Choroid plexus epithelial cell (primary cell): ENCODE results near the gene WBP1.
"Not testable (repeated sequence)": the region's sequence is repeated elsewhere in the genome, so short reads cannot be mapped to it uniquely, and the experiment has no call there.

ENCODE experiments used
- DNase-seq: peaks from one replicate; pipeline ENCODE4 v3.0.0-alpha.2; 2010; ENCODE audit warnings: low read depth
- H3K4me3 ChIP-seq: 2 replicates; pipeline ENCODE4 v1.5.1; 2011; ENCODE audit warnings: low read depth, mild to moderate bottlenecking, control low read depth, low read length, moderate library complexity
- TF ChIP-seq, protein P1 (sequence below): conservative IDR thresholded peaks from 2 replicates; pipeline ENCODE4 v1.5.1; 2011; ENCODE audit warnings: low read depth, mild to moderate bottlenecking, control low read depth, inconsistent platforms, low read length, moderate library complexity

The WBP1 gene

DNA sequence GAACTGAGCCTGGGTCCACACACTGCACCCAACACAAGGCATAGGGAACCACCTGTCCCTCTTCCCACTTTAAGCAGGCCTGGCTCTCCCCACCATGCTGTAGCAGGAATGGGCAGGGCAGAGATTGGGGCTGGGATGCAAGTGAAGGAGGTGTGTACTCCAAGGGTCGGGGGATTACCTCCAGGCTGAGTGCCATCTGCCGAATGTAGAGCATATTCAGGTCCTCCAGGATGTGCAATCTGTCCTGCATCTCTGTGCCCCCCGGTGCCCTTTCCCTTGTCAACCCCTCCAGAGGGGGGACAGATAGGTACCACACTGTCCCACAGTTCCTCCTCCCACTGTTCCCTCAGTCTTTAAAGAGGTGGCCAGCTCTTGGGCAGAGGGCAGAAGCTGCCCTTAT lies 18.9 kb upstream of the WBP1 start:
- TF ChIP-seq, protein P1, sequence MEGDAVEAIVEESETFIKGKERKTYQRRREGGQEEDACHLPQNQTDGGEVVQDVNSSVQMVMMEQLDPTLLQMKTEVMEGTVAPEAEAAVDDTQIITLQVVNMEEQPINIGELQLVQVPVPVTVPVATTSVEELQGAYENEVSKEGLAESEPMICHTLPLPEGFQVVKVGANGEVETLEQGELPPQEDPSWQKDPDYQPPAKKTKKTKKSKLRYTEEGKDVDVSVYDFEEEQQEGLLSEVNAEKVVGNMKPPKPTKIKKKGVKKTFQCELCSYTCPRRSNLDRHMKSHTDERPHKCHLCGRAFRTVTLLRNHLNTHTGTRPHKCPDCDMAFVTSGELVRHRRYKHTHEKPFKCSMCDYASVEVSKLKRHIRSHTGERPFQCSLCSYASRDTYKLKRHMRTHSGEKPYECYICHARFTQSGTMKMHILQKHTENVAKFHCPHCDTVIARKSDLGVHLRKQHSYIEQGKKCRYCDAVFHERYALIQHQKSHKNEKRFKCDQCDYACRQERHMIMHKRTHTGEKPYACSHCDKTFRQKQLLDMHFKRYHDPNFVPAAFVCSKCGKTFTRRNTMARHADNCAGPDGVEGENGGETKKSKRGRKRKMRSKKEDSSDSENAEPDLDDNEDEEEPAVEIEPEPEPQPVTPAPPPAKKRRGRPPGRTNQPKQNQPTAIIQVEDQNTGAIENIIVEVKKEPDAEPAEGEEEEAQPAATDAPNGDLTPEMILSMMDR: no peak
- DNase-seq: no peak
- peak overlapping the region; percentile 68 for H3K4me3 ChIP-seq

DNA sequence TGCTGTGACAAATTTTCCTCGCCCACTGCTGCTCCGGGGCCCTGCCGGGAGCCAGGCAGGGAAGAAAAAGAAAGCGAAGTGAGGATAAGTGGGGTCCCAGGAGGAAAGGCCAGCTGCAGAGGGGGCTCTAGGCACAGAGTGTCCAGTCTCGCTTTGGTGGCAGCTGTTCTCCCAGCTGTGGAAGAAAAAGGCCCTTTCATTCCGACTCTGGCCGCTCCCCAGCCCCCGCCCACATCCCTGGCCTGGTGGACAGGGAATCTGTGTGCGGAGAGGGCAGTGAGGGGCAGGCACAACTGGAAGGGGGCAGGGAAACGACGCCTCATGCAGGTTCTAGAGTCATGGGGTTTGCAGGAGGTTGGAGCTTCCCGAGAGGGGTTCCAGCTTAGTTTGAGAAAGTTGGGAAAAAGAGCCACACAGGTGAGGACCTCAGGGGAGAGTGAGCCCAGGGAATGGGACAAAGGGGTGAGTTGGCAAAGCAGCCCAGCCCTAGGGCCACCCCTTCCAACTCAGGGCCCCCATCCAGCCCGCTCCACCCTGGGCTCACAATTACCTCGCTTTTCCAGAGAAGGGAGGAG lies 18.3 kb upstream of the WBP1 start:
- TF ChIP-seq, protein P1: no peak
- DNase-seq: peak; percentile 46
- peak overlapping the region; percentile 68 for H3K4me3 ChIP-seq

DNA sequence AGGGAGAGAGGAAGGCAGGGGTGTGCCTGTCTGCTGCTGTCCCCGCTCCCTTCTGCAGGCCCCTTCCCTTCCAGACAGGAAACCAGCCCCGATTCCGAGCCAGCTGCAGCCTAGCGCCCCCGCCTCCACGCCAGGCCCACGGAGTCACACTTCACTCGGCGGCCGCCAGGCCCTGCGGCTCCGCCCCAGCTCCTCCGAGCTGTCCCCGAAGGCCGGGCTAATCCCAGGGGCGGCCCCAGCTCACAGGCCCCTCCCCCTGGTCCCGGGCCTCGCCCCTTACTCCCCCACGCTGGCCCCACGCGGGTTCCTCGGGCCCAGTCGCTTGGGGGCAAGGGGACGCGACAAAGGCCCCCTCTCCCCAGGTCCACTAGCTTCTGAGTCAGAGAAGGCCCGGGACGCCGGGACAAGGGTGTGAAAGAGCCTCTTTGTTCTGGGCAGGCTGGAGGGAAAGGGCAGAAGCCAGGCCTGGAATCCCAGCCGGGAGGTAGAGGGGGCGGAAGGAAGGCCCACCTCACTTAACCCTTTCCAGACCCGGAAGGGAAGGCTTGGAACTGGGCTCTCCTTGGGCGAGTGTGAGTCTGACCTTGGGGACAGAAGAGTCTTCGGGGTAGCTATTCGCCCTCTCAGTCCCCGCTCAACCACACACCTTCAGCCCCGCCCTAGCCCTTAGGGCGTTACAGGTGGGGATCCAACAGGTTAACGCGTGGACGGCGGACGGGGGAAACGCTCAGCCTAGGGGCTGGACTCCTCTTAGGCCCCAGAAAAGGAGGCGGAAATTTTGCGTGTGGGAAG lies 17.7 kb upstream of the WBP1 start:
- TF ChIP-seq, protein P1: peak; percentile 28
- DNase-seq: peak; percentile 77
- H3K4me3 ChIP-seq: peak overlapping the region; percentile 68

DNA sequence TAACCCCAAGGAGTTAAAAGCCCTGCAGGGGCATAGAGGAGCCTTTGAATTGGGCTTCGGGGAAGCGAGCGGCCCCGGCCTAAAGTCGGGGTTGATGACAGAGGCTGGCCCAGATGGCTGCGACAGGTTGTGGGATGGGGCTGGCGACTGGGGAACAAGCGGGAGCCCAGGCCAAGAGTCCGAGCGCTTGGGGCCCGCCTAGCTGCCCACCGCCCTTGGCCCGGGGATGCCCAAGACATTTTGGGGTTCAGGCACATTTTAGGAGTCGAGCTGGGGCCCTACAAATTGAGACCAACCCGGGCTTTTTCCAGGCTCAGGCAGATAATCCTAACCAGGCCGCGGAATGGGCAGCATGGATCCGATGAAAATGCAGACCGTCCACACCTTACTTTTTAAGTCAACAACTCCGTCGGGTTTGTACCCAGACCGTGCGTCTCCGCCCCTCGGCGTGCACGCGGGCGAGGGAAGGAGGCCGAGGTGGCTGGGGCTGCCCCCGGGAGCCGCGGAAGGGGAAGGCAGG lies 17.0 kb upstream of the WBP1 start:
- H3K4me3 ChIP-seq: peak overlapping the region; percentile 41

DNA sequence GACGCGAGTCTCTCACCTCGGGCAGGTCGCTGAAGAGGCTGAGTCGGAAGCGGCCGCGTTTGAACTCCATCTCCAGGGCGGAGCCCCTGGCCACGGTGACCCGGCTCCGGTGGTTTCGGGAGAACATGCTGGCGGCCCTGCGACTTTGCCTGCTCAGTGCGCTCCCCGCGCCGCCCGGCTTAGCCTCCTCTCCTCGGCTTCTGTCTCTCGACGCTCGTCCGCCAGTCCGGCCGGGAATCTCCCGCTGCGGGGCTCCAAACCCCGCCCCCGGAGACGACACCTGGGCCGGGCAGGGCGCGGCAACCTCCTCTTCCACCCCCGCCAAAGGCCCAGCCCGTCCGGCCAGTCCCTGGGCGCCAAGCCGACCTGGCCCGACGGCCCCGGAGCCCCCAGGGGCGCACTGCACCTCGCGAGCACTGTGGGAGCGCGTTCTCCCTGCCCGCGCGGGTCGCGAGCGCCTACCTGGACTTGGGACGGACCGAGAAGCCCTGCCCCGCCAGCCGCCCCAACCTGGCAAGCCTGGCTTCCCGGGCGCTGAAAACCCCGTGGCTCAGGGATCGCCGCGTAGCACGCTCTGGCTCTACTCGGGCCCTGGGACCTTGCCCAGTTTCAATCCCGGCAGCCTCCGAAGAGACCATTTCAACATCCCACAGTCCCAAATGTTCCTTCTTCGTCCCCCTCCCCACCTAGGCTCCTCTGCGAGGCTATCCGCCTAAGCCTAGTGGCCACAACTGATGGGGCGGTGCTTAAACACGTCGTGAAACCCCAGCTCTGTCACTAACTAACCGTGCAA lies 16.4 kb upstream of the WBP1 start, which contains the start of gene RTKN:
Gene RTKN, minus strand, starts transcription at position 248 of the 793 bp plus-strand sequence. Its CDS starts 121 bp downstream, at position 127.
- DNase-seq: no peak
- H3K4me3 ChIP-seq: peak within 1 kb of the TSS; percentile 68
- TF ChIP-seq, protein P1: peak; percentile 3

More for the DNA sequence above, 17.0 kb upstream of the WBP1 start:
- DNase-seq: no peak
- TF ChIP-seq, protein P1: no peak

DNA sequence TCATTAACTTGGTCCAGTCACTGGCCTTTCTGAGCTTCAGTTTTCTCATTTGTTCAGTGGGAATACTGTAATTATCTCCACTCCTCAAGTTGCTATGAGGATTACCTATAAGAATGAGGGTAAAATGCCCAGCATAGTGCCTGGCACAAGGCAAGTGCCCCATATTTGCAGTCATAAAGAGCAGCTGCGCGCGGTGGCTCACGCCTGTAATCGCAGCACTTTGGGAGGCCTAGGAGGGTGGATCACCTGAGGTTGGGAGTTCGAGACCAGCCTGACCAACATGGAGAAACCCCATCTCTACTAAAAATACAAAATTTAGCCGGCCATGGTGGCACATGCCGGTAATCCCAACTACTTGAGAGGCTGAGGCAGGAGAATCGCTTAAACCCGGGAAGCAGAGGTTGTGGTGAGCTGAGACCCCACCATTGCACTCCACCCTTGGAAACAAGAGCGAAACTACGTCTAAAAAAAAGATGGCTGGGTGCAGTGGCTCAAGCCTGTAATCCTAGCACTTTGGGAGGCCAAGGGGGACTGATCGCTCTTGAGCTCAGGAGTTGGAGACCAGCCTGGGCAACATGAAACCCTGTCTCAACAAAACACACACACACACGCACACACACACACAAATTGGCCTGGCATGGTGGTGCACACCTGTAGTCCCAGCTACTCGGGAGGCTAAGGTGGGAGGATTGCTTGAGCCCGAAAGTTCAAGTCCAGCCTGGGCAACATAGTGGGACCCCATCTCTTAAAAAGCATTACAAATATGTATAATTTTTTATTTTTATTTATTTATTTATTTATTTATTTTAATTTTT lies 15.5 kb upstream of the WBP1 start:
- not testable (repeated sequence) for H3K4me3 ChIP-seq, DNase-seq
